GM12874 (cell line): ENCODE measurements around the gene RESF1.

Source experiments
- TF ChIP-seq, protein P1 (sequence below): IDR thresholded peaks from 2 replicates; pipeline ENCODE4 v1.5.1; 2011; ENCODE audit warnings: low read depth, mild to moderate bottlenecking, control low read depth, low read length, moderate library complexity; ENCODE audit not compliant: insufficient read depth

The RESF1 gene

GRCh38 chr12:32005496-32006125, 46.4 kb downstream of the RESF1 start:
- TF ChIP-seq, protein P1, sequence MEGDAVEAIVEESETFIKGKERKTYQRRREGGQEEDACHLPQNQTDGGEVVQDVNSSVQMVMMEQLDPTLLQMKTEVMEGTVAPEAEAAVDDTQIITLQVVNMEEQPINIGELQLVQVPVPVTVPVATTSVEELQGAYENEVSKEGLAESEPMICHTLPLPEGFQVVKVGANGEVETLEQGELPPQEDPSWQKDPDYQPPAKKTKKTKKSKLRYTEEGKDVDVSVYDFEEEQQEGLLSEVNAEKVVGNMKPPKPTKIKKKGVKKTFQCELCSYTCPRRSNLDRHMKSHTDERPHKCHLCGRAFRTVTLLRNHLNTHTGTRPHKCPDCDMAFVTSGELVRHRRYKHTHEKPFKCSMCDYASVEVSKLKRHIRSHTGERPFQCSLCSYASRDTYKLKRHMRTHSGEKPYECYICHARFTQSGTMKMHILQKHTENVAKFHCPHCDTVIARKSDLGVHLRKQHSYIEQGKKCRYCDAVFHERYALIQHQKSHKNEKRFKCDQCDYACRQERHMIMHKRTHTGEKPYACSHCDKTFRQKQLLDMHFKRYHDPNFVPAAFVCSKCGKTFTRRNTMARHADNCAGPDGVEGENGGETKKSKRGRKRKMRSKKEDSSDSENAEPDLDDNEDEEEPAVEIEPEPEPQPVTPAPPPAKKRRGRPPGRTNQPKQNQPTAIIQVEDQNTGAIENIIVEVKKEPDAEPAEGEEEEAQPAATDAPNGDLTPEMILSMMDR = no peak
